Upper lobe of left lung (tissue), 6 donors: ENCODE results near the gene DGKG. TPM values are rescaled to one million over a fixed set of nuclear protein-coding genes. Genes with fewer than 3 reads are reported as not detected.

Source experiments
- ATAC-seq, 2 donors: fragments of 200-7000 bp; cut with Tn5 transposase; one replicate each; pipeline ENCODE4 v1.9.1; 2022; ENCODE audit warnings: mild to moderate bottlenecking in 2 of 2, moderate library complexity in 2 of 2; ENCODE audit not compliant: low FRiP score in 2 of 2
- DNase-seq, 2 donors: peaks; one replicate each; pipeline ENCODE4 v3.0.0-alpha.2; 2019 to 2020
- H3K27ac ChIP-seq, 4 donors: fragments of 200-600 bp; sonication (generic); one replicate each; pipeline ENCODE4 v1.5.1; 2016 to 2019
- H3K27me3 ChIP-seq, 4 donors: fragments of 200-600 bp; sonication (generic); one replicate each; pipeline ENCODE4 v1.5.1; 2017 to 2019
- H3K36me3 ChIP-seq, 4 donors: fragments of 200-600 bp; sonication (generic); one replicate each; pipeline ENCODE4 v1.5.1; 2016 to 2019
- H3K4me1 ChIP-seq, 4 donors: fragments of 200-600 bp; sonication (generic); one replicate each; pipeline ENCODE4 v1.5.1; 2018 to 2019
- H3K4me3 ChIP-seq, 4 donors: fragments of 200-600 bp; sonication (generic); one replicate each; pipeline ENCODE4 v1.5.1; 2017 to 2019; ENCODE audit warnings: mild to moderate bottlenecking in 2 of 4, moderate library complexity in 1 of 4
- H3K9me3 ChIP-seq, 4 donors: fragments of 200-600 bp; sonication (generic); one replicate each; pipeline ENCODE4 v1.5.1; 2018 to 2019
- CTCF ChIP-seq, 6 experiments: fragments of 450-650 bp in 4 of 6; fragments of 200-600 bp in 2 of 6; sonication (generic) in 2 of 6; IDR thresholded peaks; one replicate each; pipeline ENCODE4 v1.5.1; 2016 to 2019; ENCODE audit warnings: antibody characterized with exemption in 6 of 6
- EP300 ChIP-seq, 4 donors: sonication (generic); formaldehyde crosslinking; IDR thresholded peaks; one replicate each; pipeline ENCODE4 v1.5.1; 2017; ENCODE audit warnings: antibody characterized with exemption in 4 of 4, control low read depth in 2 of 4
- POLR2A ChIP-seq, 4 donors: fragments of 450-650 bp; IDR thresholded peaks; one replicate each; pipeline ENCODE4 v1.5.1; 2016 to 2017; ENCODE audit warnings: antibody characterized with exemption in 4 of 4, mild to moderate bottlenecking in 2 of 4
- POLR2AphosphoS5 ChIP-seq, 2 donors: sonication (generic); formaldehyde crosslinking; IDR thresholded peaks; one replicate each; pipeline ENCODE4 v1.5.1; 2017; ENCODE audit warnings: antibody characterized with exemption in 2 of 2
- WGBS, 2 donors: methylation state at CpG; one replicate each; pipeline ENCODE4 v1.1.5; 2017 to 2018; 5-methylcytosine and 5-hydroxymethylcytosine counted together
- total RNA-seq, 6 donors: library from RNA; depleted of rRNA in 4 of 6; stranded (reverse); fragments of >200 nt in 4 of 6; gene quantifications; one replicate each; pipeline versions ENCODE4 v1.1.0 to v1.2.1, GENCODE V29; 2016 to 2021
- donor health status: DM: no; HTN: no; CAD: no; lungs with moderate emphysema.
- donor health status: DM: no; HTN: yes; CAD: no; lungs with severe emphysema.

The DGKG gene
- total RNA-seq, 6 donors from 2014 or later = 4.4 to 32.5 (median 6.5) TPM

DNA sequence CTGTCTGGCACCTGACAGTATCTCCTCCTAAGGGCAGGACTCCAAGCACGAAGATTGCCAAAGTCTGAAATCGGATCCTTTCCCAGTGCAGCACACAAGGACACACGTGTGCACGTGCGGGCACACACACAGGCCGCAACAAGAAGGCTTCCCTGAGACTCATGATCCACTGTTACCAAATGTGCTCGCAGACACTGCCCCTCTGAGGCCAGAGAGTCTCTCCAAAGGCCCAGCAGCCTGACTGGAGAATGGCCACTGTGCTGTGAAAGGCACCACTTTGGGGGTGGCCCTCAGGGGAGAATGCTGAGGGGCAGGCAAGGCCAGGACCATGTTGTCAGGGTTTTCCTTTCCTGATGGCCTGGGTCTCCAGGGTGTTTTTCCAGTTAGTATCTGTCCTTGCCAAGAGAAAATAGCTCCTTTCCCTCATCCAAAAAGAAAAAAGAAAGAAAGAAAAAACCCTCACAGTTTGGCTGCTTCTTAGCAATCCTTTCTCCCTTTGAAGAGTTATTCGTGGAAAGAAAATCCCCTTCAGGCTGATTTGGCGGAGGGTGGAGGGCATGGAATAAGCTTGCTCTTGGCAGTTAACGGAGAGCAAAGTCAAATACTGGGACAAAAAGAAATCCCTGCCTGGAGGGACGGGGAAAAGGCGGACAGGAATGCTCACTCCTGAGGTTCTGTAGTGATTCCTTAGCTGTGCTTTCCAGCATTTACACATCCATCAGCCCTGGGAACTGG is 141.0 kb downstream of the DGKG start:
- no peaks in the 10 kb centered on the region for H3K36me3 ChIP-seq
- DNase-seq (peak in 1 of 2 donors; percentile 46), ATAC-seq (peak in 1 of 2 donors; percentile 43)
- WGBS, 2 donors = 71 to 72% methylated on average over 7 to 12 of the region's 12 CpGs
- H3K27me3 ChIP-seq = no peaks in the 10 kb centered on the region
- H3K9me3 ChIP-seq = no peaks in the 10 kb centered on the region
- TF ChIP-seq EP300 (IDR thresholded peaks at IDR 0.05) = no peak
- TF ChIP-seq CTCF (IDR thresholded peaks at IDR 0.05) = no peak
- no peak for TF ChIP-seq POLR2AphosphoS5 (IDR thresholded peaks at IDR 0.05)
- no peak for TF ChIP-seq POLR2A (IDR thresholded peaks at IDR 0.05)
- no peak overlapping the region for H3K27ac ChIP-seq
- H3K4me1 ChIP-seq = peaks cover 0 to 16% (median 4%) of the 10 kb centered on the region in 4 donors
- no peak overlapping the region for H3K4me3 ChIP-seq

DNA sequence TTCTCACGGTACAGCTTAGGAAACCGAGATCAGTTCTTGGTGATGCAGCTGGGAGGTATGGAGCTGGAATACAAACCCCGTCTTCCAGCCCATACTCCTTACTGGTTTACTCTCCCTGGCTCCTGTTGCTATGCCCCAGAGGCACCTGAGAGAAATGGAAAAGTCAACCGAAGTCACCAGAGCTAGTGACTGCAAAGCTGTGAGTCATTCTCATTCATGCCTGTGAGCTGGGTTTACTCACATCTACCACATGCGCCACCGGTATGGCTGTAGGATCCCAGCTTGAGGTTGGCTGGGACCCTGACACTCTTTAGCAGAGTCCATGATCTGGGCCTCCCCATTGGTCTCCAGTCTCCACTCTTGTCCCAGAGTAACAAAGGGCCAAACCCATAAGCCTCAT is 141.7 kb downstream of the DGKG start:
- DNase-seq (no peak), ATAC-seq (no peak)
- H3K27ac ChIP-seq = no peak overlapping the region
- H3K36me3 ChIP-seq = no peaks in the 10 kb centered on the region
- no peaks in the 10 kb centered on the region for H3K9me3 ChIP-seq
- TF ChIP-seq POLR2AphosphoS5 (IDR thresholded peaks at IDR 0.05) (no peak), POLR2A (IDR thresholded peaks at IDR 0.05) (no peak), CTCF (IDR thresholded peaks at IDR 0.05) (no peak), EP300 (IDR thresholded peaks at IDR 0.05) (no peak)
- peaks cover 0 to 10% (median 4%) of the 10 kb centered on the region in 4 donors for H3K4me1 ChIP-seq
- WGBS, 2 donors = 90 to 95% methylated on average over 6 of the region's 6 CpGs
- no peak overlapping the region for H3K4me3 ChIP-seq
- H3K27me3 ChIP-seq = no peaks in the 10 kb centered on the region

- Histone ChIP-seq H3K27me3 (no peaks in the 10 kb centered on the region), H3K4me3 (no peak overlapping the region), H3K27ac (no peak overlapping the region), H3K36me3 (no peaks in the 10 kb centered on the region), H3K4me1 (peaks cover 0 to 10% (median 4%) of the 10 kb centered on the region in 4 donors), H3K9me3 (no peaks in the 10 kb centered on the region)
- ATAC-seq (no peak), DNase-seq (no peak)
- TF ChIP-seq CTCF (IDR thresholded peaks at IDR 0.05) (no peak), POLR2AphosphoS5 (IDR thresholded peaks at IDR 0.05) (no peak), EP300 (IDR thresholded peaks at IDR 0.05) (no peak), POLR2A (IDR thresholded peaks at IDR 0.05) (no peak)
- WGBS, 2 donors = 73 to 86% methylated on average over 7 of the region's 7 CpGs
Measured at GRCh38 chr3:186219211-186219638, 142.8 kb downstream of the DGKG start.

- ATAC-seq = no peak
- H3K27me3 ChIP-seq = no peaks in the 10 kb centered on the region
- no peak overlapping the region for H3K27ac ChIP-seq
- no peak for TF ChIP-seq POLR2A (IDR thresholded peaks at IDR 0.05)
- TF ChIP-seq POLR2AphosphoS5 (IDR thresholded peaks at IDR 0.05) = no peak
- TF ChIP-seq CTCF (IDR thresholded peaks at IDR 0.05) = no peak
- TF ChIP-seq EP300 (IDR thresholded peaks at IDR 0.05) = no peak
- 94 to 97% methylated on average over 8 of the region's 8 CpGs for WGBS, 2 donors
- H3K36me3 ChIP-seq = no peaks in the 10 kb centered on the region
- H3K4me3 ChIP-seq = no peak overlapping the region
- no peaks in the 10 kb centered on the region for H3K9me3 ChIP-seq
- peaks cover 3 to 10% (median 6%) of the 10 kb centered on the region in 4 donors for H3K4me1 ChIP-seq
- DNase-seq = no peak
Measured at GRCh38 chr3:186218421-186218820, 143.6 kb downstream of the DGKG start.

DNA sequence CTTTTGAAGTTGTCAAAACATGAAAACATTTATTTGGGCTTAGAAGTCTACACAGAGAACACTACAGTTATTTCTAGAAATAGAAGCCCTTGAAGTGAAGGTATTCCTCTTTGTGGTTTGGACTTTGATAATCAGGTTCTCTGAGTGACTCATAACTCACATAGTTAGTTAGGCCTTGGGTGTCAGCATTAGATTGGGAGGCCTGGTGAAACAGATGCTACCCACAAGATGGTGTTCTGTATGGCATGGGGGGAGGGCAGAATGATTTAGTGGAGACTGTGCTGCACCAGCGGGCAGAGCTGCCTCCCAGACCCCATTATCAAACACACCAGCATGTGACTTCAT is 144.2 kb downstream of the DGKG start:
- H3K4me3 ChIP-seq = no peak overlapping the region
- no peaks in the 10 kb centered on the region for H3K9me3 ChIP-seq
- H3K27ac ChIP-seq = no peak overlapping the region
- WGBS, 2 donors = 63% methylated on average over 1 of the region's 1 CpG; no CpG with 5 or more reads in 1 of the 2 donors
- peaks cover 3 to 10% (median 6%) of the 10 kb centered on the region in 4 donors for H3K4me1 ChIP-seq
- TF ChIP-seq CTCF (IDR thresholded peaks at IDR 0.05) (no peak), POLR2A (IDR thresholded peaks at IDR 0.05) (no peak), EP300 (IDR thresholded peaks at IDR 0.05) (no peak), POLR2AphosphoS5 (IDR thresholded peaks at IDR 0.05) (no peak)
- peak in 1 of 2 donors; percentile 76 for ATAC-seq
- H3K27me3 ChIP-seq = no peaks in the 10 kb centered on the region
- no peak for DNase-seq
- no peaks in the 10 kb centered on the region for H3K36me3 ChIP-seq
